ENCODE measurements around the gene GNAZ. TPM values are rescaled to one million over a fixed set of nuclear protein-coding genes. Genes with fewer than 3 reads are reported as not detected.

The GNAZ gene
- total RNA-seq, 4 donors from 2014 or later, result 4.2 to 8.2 (median 4.8) TPM

DNA sequence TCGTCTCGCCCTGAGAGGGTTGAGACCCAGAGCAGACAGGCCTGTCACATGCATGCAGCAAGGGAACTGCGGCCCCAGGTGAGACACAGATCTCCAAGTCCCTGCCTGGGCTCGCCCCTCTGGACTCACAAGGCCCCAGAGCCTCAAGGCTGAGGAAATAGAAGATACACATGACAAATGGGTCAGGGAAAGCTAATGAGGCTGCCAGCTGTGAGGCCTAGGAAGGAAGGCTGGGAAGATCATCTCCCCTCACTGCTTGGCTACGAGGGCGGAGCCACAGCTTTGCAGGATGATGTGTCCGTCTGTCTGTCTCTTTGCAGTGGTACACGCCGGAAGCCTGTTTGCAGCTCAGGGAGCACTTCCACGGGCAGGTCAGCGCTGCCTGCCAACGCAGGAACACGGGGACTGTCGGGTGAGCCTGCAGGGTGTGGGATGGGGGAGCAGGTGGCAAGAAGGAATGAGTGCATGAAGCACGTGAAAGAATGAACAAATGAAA, 79.5 kb downstream of the GNAZ start:
- Histone ChIP-seq H3K27me3 (no peaks in the 10 kb centered on the region), H3K9me3 (no peaks in the 10 kb centered on the region), H3K4me3 (replicated peaks in 1 of 3) (no peak overlapping the region), H3K36me3 (no peaks in the 10 kb centered on the region), H3K4me1 (peaks cover 35 to 48% of the 10 kb centered on the region in 2 donors), H3K27ac (peak overlapping the region in 2 of 3 donors; percentile 80 to 93)
- TF ChIP-seq POLR2A (IDR thresholded peaks at IDR 0.05), result no peak
- TF ChIP-seq, protein P1, sequence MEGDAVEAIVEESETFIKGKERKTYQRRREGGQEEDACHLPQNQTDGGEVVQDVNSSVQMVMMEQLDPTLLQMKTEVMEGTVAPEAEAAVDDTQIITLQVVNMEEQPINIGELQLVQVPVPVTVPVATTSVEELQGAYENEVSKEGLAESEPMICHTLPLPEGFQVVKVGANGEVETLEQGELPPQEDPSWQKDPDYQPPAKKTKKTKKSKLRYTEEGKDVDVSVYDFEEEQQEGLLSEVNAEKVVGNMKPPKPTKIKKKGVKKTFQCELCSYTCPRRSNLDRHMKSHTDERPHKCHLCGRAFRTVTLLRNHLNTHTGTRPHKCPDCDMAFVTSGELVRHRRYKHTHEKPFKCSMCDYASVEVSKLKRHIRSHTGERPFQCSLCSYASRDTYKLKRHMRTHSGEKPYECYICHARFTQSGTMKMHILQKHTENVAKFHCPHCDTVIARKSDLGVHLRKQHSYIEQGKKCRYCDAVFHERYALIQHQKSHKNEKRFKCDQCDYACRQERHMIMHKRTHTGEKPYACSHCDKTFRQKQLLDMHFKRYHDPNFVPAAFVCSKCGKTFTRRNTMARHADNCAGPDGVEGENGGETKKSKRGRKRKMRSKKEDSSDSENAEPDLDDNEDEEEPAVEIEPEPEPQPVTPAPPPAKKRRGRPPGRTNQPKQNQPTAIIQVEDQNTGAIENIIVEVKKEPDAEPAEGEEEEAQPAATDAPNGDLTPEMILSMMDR (IDR thresholded peaks at IDR 0.05), result no peak
- 87 to 89% methylated on average over 15 of the region's 15 CpGs for WGBS, 2 donors
- no peak for DNase-seq
- intact Hi-C loops (cut with DNase I), result no loop called here

DNA sequence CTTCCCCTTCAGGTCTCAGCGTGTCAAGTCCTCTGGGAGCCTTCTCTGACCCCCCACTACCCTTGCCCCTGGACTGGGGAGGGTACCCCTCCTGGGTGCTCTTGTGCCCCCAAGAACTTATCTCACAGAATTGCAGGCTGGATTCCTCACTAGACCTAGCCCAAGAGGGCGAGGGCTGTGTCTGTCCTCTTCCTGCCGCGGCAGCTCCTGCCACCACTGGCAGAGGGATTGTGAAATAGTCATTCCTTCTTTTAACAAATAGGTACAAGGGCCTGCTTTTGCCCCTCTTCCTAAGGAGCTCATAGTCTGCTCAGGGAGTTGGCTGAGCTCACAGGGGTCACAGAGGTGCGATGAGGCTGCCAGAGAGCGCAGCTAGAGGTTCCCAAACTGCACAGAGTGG, 80.4 kb downstream of the GNAZ start:
- Histone ChIP-seq H3K27ac (no peak overlapping the region), H3K27me3 (no peaks in the 10 kb centered on the region), H3K36me3 (no peaks in the 10 kb centered on the region), H3K4me1 (peaks cover 32 to 41% of the 10 kb centered on the region in 2 donors), H3K9me3 (no peaks in the 10 kb centered on the region), H3K4me3 (replicated peaks in 1 of 3) (no peak overlapping the region)
- DNase-seq, result no peak
- TF ChIP-seq, protein P1 (IDR thresholded peaks at IDR 0.05), result no peak
- no peak for TF ChIP-seq POLR2A (IDR thresholded peaks at IDR 0.05)
- 93 to 94% methylated on average over 6 of the region's 6 CpGs for WGBS, 2 donors
- intact Hi-C loops (cut with DNase I), result no loop called here

DNA sequence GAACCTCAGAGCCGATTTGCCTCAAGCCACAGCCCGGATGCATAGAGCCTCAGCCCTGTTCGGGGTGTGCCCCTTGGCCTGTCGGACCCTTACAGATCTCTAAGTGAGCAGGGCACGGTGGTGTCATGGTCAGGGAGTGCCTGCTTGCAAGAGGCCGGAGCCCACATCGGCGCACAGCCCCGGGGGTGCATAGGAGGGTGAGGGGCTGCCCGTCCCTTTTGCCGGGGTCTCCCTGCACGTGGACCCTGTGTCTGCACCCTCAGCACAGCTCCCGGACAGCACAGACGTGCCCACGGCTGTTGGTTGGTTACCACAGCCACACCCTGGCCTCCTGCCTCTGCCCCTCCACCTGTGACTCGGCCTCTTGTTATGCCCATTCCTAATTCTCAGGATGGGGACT, 81.5 kb downstream of the GNAZ start:
- no peak overlapping the region for H3K4me3 ChIP-seq (replicated peaks in 1 of 3)
- intact Hi-C loops (cut with DNase I), result no loop called here
- WGBS, 2 donors, result 88 to 94% methylated on average over 7 to 8 of the region's 16 CpGs
- peaks cover 21 to 30% of the 10 kb centered on the region in 2 donors for H3K4me1 ChIP-seq
- no peak overlapping the region for H3K27ac ChIP-seq
- no peaks in the 10 kb centered on the region for H3K27me3 ChIP-seq
- TF ChIP-seq, protein P1 (IDR thresholded peaks at IDR 0.05), result no peak
- TF ChIP-seq POLR2A (IDR thresholded peaks at IDR 0.05), result no peak
- no peak for DNase-seq
- H3K9me3 ChIP-seq, result no peaks in the 10 kb centered on the region
- H3K36me3 ChIP-seq, result no peaks in the 10 kb centered on the region

DNA sequence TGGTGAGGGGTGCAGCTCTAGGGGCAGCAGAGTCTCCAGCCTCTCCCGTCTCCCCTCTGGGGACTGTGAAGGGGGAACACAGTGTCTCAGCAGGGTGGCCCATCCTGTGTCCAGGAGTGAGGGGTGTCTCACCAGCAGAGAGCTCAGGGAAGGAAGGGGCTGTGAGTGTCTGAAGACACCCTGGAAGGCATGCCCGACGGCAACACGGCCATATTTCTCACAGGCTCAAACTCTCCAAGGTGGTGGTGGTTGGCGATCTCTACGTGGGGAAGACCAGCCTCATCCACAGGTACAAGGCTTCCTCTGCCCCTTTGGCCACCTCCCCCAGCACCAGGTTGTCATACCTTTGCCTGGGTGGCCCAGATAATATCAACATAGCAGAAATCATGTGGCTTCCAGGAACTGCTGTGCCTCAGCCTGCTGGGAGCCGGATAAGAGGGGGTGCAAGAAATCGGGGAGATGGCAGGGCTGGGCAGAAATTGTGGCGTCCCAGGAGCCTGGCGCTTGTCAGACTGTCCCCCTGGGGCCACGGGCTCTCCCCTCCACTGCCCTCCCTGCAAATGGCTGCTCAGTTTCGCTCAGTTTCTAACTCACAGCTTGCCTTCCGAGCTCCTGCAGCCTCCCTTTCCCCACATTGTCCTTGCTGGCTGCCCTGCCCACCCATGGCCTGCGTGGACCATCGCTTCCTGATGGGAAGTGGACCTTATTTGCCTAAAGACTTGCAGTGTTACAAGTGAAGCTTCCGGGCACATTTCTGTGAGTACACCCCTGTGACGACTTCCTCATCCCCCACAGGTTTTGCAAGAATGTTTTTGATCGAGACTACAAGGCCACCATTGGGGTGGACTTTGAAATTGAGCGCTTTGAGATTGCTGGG, 82.2 kb downstream of the GNAZ start:
- no peak overlapping the region for H3K27ac ChIP-seq
- 91 to 93% methylated on average over 17 to 18 of the region's 19 CpGs for WGBS, 2 donors
- TF ChIP-seq, protein P1 (IDR thresholded peaks at IDR 0.05), result no peak
- no peak for TF ChIP-seq POLR2A (IDR thresholded peaks at IDR 0.05)
- peaks cover 14 to 24% of the 10 kb centered on the region in 2 donors for H3K4me1 ChIP-seq
- intact Hi-C loops (cut with DNase I), result no loop called here
- DNase-seq, result no peak
- H3K36me3 ChIP-seq, result no peaks in the 10 kb centered on the region
- H3K9me3 ChIP-seq, result no peaks in the 10 kb centered on the region
- no peaks in the 10 kb centered on the region for H3K27me3 ChIP-seq
- no peak overlapping the region for H3K4me3 ChIP-seq (replicated peaks in 1 of 3)

DNA sequence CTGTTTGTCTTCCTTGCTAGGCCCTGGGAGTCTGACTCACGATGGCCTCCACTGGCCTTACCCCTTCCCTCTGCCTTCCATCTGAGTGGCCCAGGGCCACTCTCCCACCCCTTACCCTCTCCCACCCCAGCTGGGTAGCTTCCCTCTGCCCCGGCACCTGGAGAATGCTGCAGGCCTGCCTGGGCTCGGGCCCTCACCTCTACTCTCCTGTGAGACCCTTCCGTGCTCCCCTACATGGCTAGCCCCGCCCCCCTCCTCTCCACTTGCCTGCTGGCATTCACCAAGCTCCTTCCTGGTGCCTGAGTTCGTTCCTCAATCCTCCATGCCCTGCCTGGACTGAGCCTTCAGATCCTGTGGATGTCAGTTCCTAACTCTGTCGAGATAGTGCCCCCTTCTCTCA, 83.7 kb downstream of the GNAZ start:
- DNase-seq, result no peak
- 82 to 86% methylated on average over 7 of the region's 7 CpGs for WGBS, 2 donors
- intact Hi-C loops (cut with DNase I), result no loop called here
- Histone ChIP-seq H3K4me3 (replicated peaks in 1 of 3) (no peak overlapping the region), H3K36me3 (no peaks in the 10 kb centered on the region), H3K9me3 (no peaks in the 10 kb centered on the region), H3K4me1 (peaks cover 8 to 20% of the 10 kb centered on the region in 2 donors), H3K27ac (no peak overlapping the region), H3K27me3 (no peaks in the 10 kb centered on the region)
- TF ChIP-seq, protein P1 (IDR thresholded peaks at IDR 0.05), result no peak
- TF ChIP-seq POLR2A (IDR thresholded peaks at IDR 0.05), result no peak

Measured in thyroid gland (tissue), 4 donors.